A673 (cell line): ENCODE results near the gene GPA33. TPM values are rescaled to one million over a fixed set of nuclear protein-coding genes. Genes with fewer than 3 reads are reported as not detected.

Experiments
- BruUV-seq: library from RNA; stranded (reverse); fragments of 400-500 nt; replicated peaks from 2 replicates; lab custom pipeline; 2021; lab: Mats Ljungman, UMichigan
- CTCF ChIA-PET: fragments of 300-600 bp; sonication (Branson Sonifier 250); formaldehyde crosslinking; loops from one replicate; lab custom pipeline; 2022; ENCODE audit warnings: antibody characterized with exemption; lab: Charles Lee
- POLR2A ChIA-PET: fragments of 300-600 bp; sonication (Branson Sonifier 250); formaldehyde crosslinking; loops from one replicate; lab custom pipeline; 2022; ENCODE audit warnings: antibody characterized with exemption; ENCODE audit not compliant: low non-redundant PET; lab: Charles Lee
- DNase-seq: peaks from one replicate; pipeline ENCODE4 v3.0.0-alpha.2; 2015; ENCODE audit warnings: low spot score
- H3K27ac ChIP-seq: fragments of 200-600 bp; sonication (generic); 2 replicates; pipeline ENCODE4 v1.5.1; 2016; ENCODE audit warnings: mixed run types, low read depth, mild to moderate bottlenecking, mixed read lengths, antibody characterized with exemption, low read length; ENCODE audit not compliant: poor library complexity, severe bottlenecking
- H3K27me3 ChIP-seq: fragments of 200-600 bp; sonication (generic); replicated peaks from 2 replicates; pipeline ENCODE4 v1.6.1; 2017; ENCODE audit warnings: mixed run types, low read depth, mild to moderate bottlenecking, mixed read lengths, antibody characterized with exemption, low read length; ENCODE audit not compliant: insufficient read depth, poor library complexity
- H3K36me3 ChIP-seq: fragments of 200-600 bp; sonication (generic); 2 replicates; pipeline ENCODE4 v1.6.1; 2016; ENCODE audit warnings: mixed run types, mild to moderate bottlenecking, mixed read lengths, antibody characterized with exemption, low read length; ENCODE audit not compliant: insufficient read depth, poor library complexity, severe bottlenecking
- H3K4me1 ChIP-seq: fragments of 200-600 bp; sonication (generic); 2 replicates; pipeline ENCODE4 v1.6.1; 2017; ENCODE audit warnings: mixed run types, mild to moderate bottlenecking, mixed read lengths, antibody characterized with exemption, low read length; ENCODE audit not compliant: insufficient read depth, poor library complexity, severe bottlenecking
- H3K4me3 ChIP-seq: fragments of 200-600 bp; sonication (generic); 2 replicates; pipeline ENCODE4 v1.5.1; 2016; ENCODE audit warnings: low read depth, mixed run types, mild to moderate bottlenecking, mixed read lengths, low read length; ENCODE audit not compliant: poor library complexity, severe bottlenecking
- H3K9me3 ChIP-seq: fragments of 200-600 bp; sonication (generic); 2 replicates; pipeline ENCODE4 v1.6.1; 2016; ENCODE audit warnings: mixed run types, low read depth, mild to moderate bottlenecking, mixed read lengths, antibody characterized with exemption, low read length; ENCODE audit not compliant: poor library complexity, severe bottlenecking
- EZH2 ChIP-seq: fragments of 200-600 bp; sonication (generic); IDR thresholded peaks from 2 replicates; pipeline ENCODE4 v1.6.1; 2017; ENCODE audit warnings: borderline replicate concordance, low read depth, mild to moderate bottlenecking, mixed read lengths, antibody characterized with exemption, low read length; ENCODE audit not compliant: poor library complexity, severe bottlenecking
- intact Hi-C: fragments of 100-400 bp; cut with micrococcal nuclease; formaldehyde crosslinking; loops from one replicate; pipeline ENCODE4 v1.10.0; 2022; ENCODE audit not compliant: unreplicated experiment
- total RNA-seq: library from RNA; stranded (reverse); gene quantifications from 2 replicates; pipeline ENCODE4 v1.2.3, GENCODE V29; 2021
- TF ChIP-seq, protein P1 (sequence below): fragments of 300-800, 200-600 bp; sonication (generic); conservative IDR thresholded peaks from 2 replicates; pipeline ENCODE4 v1.5.1; 2017; ENCODE audit warnings: low read depth, mild to moderate bottlenecking, antibody characterized with exemption, low read length, moderate library complexity, mixed read lengths

GPA33 gene
- total RNA-seq, 1 experiment from 2014 or later = not detected

DNA sequence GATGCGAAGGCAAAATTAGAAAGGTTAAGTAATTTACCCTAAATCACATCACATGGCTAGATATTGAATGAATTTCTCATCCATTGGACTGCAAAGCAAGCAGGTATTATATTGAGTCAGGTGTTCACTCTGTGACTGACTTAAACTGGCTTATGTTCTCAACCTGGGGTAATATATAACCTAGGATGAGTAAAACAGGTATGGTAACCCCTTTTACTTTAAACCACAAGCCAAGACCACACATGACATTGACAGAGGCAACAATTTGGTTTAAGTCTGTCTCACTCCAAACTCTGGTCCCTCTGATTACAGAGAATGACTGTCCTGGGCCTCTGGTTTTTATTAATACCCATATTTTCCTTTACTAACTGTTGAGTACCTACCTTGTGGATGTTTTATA lies 67.8 kb downstream of the GPA33 start:
- TF ChIP-seq, protein P1, sequence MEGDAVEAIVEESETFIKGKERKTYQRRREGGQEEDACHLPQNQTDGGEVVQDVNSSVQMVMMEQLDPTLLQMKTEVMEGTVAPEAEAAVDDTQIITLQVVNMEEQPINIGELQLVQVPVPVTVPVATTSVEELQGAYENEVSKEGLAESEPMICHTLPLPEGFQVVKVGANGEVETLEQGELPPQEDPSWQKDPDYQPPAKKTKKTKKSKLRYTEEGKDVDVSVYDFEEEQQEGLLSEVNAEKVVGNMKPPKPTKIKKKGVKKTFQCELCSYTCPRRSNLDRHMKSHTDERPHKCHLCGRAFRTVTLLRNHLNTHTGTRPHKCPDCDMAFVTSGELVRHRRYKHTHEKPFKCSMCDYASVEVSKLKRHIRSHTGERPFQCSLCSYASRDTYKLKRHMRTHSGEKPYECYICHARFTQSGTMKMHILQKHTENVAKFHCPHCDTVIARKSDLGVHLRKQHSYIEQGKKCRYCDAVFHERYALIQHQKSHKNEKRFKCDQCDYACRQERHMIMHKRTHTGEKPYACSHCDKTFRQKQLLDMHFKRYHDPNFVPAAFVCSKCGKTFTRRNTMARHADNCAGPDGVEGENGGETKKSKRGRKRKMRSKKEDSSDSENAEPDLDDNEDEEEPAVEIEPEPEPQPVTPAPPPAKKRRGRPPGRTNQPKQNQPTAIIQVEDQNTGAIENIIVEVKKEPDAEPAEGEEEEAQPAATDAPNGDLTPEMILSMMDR = no peak
- no peak for TF ChIP-seq EZH2
- no peak overlapping the region for H3K27ac ChIP-seq
- no peak overlapping the region for H3K4me3 ChIP-seq
- CTCF ChIA-PET = no interaction called here
- no peak for DNase-seq
- POLR2A ChIA-PET = no interaction called here
- no peaks in the 10 kb centered on the region for H3K4me1 ChIP-seq
- BruUV-seq = no TSS peak
- no peaks in the 10 kb centered on the region for H3K9me3 ChIP-seq
- H3K27me3 ChIP-seq = peaks cover 14% of the 10 kb centered on the region
- intact Hi-C loops = no loop called here
- H3K36me3 ChIP-seq = no peaks in the 10 kb centered on the region

DNA sequence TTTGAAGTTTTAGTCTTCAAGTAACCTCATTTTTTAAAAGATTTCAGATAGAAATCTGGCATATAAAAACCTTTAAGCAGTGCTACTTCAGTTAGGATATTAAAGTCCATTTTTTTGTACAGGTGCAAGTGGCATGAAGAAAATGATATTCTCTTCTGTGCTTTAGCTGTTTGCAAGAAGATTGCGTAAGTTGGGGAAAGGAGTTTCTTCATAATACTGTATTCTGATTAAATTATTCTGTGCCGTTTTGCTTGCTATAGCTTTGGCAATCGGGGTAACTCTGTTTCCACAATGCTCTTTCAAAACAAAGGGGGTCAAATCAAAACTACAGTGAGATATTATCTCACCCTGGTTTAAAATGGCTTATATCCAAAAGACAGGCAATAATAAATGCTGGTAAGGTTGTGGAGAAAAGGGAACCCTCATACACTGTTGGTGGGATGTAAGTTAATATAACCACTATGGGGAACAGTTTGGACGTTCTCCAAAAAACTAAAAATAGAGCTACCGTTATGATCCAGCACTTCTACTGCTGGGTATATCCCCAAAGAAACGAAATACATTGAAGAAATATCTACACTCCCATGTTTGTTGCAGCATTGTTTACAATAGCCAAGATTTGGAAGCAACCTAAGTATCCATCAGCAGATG lies 74.0 kb downstream of the GPA33 start:
- no peak for TF ChIP-seq EZH2
- TF ChIP-seq, protein P1 = no peak
- Histone ChIP-seq H3K4me3 (no peak overlapping the region), H3K27me3 (peaks cover 30% of the 10 kb centered on the region), H3K4me1 (no peaks in the 10 kb centered on the region), H3K27ac (no peak overlapping the region), H3K9me3 (no peaks in the 10 kb centered on the region), H3K36me3 (no peaks in the 10 kb centered on the region)
- DNase-seq = no peak
- no TSS peak for BruUV-seq
- ChIA-PET CTCF (no interaction called here), POLR2A (no interaction called here)
- intact Hi-C loops = no loop called here

DNA sequence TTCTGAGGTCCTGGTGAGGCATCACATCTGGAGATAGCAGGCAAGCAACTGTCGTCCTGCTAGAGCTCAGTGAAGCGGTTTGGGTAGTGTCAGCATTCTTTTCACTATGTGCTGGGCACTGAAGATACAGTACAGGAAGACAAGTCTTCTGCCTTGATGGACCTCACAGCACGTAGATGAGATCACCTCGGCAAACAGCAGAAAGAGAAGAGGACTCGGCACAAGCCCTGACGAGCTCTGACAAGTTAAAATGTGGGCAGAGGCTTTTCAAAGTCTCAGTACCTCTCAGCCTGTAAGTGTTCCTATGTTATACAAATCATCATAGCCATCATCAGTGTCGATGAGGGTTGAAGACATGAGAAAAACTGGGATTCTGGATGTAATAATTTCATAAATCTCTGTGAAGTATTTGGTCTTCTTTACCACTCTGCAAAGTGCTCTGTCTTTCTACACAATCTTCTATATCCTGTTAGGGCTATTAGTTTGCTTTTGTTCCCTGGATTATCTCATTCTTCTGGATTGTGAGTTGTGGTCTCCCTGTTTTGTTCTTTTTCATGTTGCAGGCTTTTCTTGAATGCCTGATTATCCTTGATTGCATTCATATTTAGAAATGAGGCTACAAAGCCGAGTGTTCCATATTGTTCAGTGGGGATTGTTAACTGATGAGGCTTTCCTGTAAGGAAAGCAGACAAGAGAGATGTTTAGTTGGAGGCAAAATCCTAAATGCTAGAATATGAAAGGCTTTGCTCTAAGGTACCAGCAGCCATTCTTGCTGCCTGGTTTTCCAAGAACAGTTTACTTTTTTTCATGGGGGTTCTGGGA lies 76.9 kb downstream of the GPA33 start:
- H3K36me3 ChIP-seq = no peaks in the 10 kb centered on the region
- TF ChIP-seq, protein P1 = no peak
- TF ChIP-seq EZH2 = no peak
- peaks cover 56% of the 10 kb centered on the region for H3K27me3 ChIP-seq
- no peaks in the 10 kb centered on the region for H3K4me1 ChIP-seq
- POLR2A ChIA-PET = no interaction called here
- no peaks in the 10 kb centered on the region for H3K9me3 ChIP-seq
- no TSS peak for BruUV-seq
- DNase-seq = no peak
- no peak overlapping the region for H3K27ac ChIP-seq
- intact Hi-C loops = no loop called here
- CTCF ChIA-PET = no interaction called here
- no peak overlapping the region for H3K4me3 ChIP-seq
